Prostate gland (tissue), 2 donors: ENCODE measurements around the gene MVB12B. TPM values are rescaled to one million over a fixed set of nuclear protein-coding genes. Genes with fewer than 3 reads are reported as not detected.

Experiments
- DNase-seq: peaks from one replicate; pipeline ENCODE4 v3.0.0-alpha.2; 2019; ENCODE audit warnings: low spot score
- H3K27ac ChIP-seq, 2 donors: fragments of 200-600 bp; sonication (generic); 2 replicates each; pipeline ENCODE4 v1.5.1; 2017 to 2019
- H3K27me3 ChIP-seq: fragments of 200-600 bp; sonication (generic); replicated peaks from 2 replicates; pipeline ENCODE4 v1.5.1; 2019; ENCODE audit not compliant: insufficient read depth
- H3K36me3 ChIP-seq, 2 donors: fragments of 200-600 bp; sonication (generic); 1 replicate in 1 of 2; 2 replicates in 1 of 2; pipeline versions ENCODE4 v1.5.1 to v1.8.1; 2017 to 2019
- H3K4me1 ChIP-seq: fragments of 200-600 bp; sonication (generic); replicated peaks from 2 replicates; pipeline ENCODE4 v1.5.1; 2019
- H3K4me3 ChIP-seq, 2 donors: fragments of 200-600 bp; sonication (generic); 2 replicates each; pipeline ENCODE4 v1.5.1; 2017 to 2019
- H3K9me3 ChIP-seq: fragments of 200-600 bp; sonication (generic); 2 replicates; pipeline ENCODE4 v1.5.1; 2017
- POLR2A ChIP-seq: fragments of 450-650 bp; IDR thresholded peaks from one replicate; pipeline ENCODE4 v1.6.1; 2016; ENCODE audit warnings: antibody characterized with exemption, mild to moderate bottlenecking
- POLR2AphosphoS5 ChIP-seq: sonication (generic); formaldehyde crosslinking; IDR thresholded peaks from one replicate; pipeline ENCODE4 v1.6.1; 2017; ENCODE audit warnings: antibody characterized with exemption
- WGBS: methylation state at CpG from one replicate; pipeline ENCODE4 v1.1.5; 2018; 5-methylcytosine and 5-hydroxymethylcytosine counted together
- intact Hi-C: fragments of 100-400 bp; cut with DNase I; formaldehyde crosslinking; loops from one replicate; pipeline ENCODE4 v1.14.2; 2022
- total RNA-seq, 2 donors: library from RNA; depleted of rRNA; stranded (reverse); fragments of >200 nt; gene quantifications; one replicate each; pipeline ENCODE4 v1.1.0, GENCODE V29; 2016
- TF ChIP-seq, protein P1 (sequence below), 4 experiments: fragments of 200-600 bp in 2 of 4; fragments of 450-650 bp in 2 of 4; sonication (generic) in 2 of 4; IDR thresholded peaks; 1 replicate in 3 of 4; 2 replicates in 1 of 4; pipeline ENCODE4 v1.5.1; 2016 to 2019; ENCODE audit warnings: antibody characterized with exemption in 4 of 4, mild to moderate bottlenecking in 2 of 4, moderate library complexity in 2 of 4

The MVB12B gene
- total RNA-seq, 2 donors from 2014 or later, result 17.3 to 28.4 TPM

DNA sequence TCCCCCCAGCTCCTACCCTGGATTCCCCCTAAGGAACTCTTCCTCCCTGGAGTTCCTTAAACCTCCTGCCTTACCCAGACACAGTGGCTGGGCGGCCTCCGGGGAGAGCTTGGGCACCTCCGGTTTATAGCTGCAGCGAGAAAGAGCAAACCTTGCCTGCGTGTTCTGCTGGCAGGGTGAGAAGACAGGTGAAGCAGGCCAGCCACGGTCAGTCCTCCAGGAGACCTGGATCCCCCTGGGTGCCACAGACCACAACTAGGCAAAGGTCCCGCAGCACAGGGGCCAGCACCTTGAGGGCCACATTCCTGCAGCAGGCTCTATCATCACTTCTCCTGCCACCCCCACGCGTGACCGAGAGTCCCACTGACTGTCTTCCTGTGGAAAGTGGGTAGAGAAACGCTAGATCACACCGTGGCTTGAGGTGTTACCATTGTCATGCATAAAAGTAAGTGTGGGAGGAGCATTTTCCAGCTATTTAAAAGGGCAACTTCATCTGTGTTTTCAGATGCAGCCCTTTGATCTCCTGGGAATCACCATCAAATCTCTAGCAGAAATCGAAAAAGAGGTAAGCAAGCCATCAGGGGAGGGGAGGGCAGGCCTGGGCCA is 156.9 kb downstream of the MVB12B start:
- Histone ChIP-seq H3K4me3 (no peak overlapping the region), H3K27ac (no peak overlapping the region), H3K4me1 (no peaks in the 10 kb centered on the region), H3K9me3 (no peaks in the 10 kb centered on the region), H3K27me3 (no peaks in the 10 kb centered on the region), H3K36me3 (no peaks in the 10 kb centered on the region)
- TF ChIP-seq POLR2AphosphoS5 (no peak), POLR2A (no peak)
- TF ChIP-seq, protein P1, sequence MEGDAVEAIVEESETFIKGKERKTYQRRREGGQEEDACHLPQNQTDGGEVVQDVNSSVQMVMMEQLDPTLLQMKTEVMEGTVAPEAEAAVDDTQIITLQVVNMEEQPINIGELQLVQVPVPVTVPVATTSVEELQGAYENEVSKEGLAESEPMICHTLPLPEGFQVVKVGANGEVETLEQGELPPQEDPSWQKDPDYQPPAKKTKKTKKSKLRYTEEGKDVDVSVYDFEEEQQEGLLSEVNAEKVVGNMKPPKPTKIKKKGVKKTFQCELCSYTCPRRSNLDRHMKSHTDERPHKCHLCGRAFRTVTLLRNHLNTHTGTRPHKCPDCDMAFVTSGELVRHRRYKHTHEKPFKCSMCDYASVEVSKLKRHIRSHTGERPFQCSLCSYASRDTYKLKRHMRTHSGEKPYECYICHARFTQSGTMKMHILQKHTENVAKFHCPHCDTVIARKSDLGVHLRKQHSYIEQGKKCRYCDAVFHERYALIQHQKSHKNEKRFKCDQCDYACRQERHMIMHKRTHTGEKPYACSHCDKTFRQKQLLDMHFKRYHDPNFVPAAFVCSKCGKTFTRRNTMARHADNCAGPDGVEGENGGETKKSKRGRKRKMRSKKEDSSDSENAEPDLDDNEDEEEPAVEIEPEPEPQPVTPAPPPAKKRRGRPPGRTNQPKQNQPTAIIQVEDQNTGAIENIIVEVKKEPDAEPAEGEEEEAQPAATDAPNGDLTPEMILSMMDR (IDR thresholded peaks at IDR 0.05), result no peak
- WGBS, result 92% methylated on average over 12 of the region's 13 CpGs
- intact Hi-C loops, result no loop called here
- no peak for DNase-seq

DNA sequence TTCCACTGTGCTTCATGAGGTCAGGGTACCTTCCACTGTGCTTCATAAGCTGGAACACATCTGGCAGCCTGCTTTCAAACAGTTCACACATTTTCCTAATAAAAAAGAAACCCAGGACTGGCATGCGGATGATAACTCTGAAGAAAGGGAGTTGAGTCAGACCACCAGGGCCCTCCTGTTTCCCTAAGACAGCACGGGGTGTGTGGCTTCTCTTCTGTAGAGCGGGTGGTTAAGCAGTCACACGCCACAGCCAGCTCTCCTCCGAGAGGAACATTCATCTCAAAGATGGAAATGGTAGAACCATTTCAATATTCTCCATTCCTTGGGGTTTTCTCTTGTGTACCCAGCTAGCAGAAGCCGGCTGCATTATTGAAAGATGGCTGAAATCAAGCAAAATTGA is 159.0 kb downstream of the MVB12B start:
- Histone ChIP-seq H3K4me3 (no peak overlapping the region), H3K36me3 (no peaks in the 10 kb centered on the region), H3K9me3 (no peaks in the 10 kb centered on the region), H3K4me1 (no peaks in the 10 kb centered on the region), H3K27me3 (no peaks in the 10 kb centered on the region), H3K27ac (no peak overlapping the region)
- TF ChIP-seq POLR2AphosphoS5, result no peak
- intact Hi-C loops, result no loop called here
- WGBS, result 96% methylated on average over 6 of the region's 6 CpGs
- DNase-seq, result no peak

DNA sequence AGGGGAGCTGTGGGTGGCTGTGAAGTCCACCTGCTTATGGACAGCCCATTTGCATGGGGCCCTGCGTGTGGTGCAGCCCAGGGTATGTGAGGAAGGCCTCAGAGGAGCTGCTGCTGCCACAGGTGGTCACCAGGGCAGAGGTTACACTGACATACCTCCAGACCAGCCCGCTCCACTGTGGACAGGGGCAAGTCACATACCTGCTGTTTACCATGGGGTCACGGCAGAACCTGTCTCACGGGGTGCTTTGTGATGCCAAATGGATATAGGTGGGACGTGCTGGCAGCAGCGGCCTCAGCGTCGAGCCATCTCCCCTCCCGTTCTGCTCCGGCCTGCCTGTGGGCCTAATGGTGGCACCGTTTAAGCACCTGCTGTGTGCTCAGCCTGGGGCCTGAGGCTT is 159.6 kb downstream of the MVB12B start:
- DNase-seq, result no peak
- WGBS, result 88% methylated on average over 10 of the region's 11 CpGs
- Histone ChIP-seq H3K4me3 (no peak overlapping the region), H3K27me3 (no peaks in the 10 kb centered on the region), H3K27ac (no peak overlapping the region), H3K9me3 (no peaks in the 10 kb centered on the region), H3K4me1 (no peaks in the 10 kb centered on the region), H3K36me3 (no peaks in the 10 kb centered on the region)
- TF ChIP-seq, protein P1 (IDR thresholded peaks at IDR 0.05), result no peak
- TF ChIP-seq POLR2A (no peak), POLR2AphosphoS5 (no peak)
- intact Hi-C loops, result no loop called here

DNA sequence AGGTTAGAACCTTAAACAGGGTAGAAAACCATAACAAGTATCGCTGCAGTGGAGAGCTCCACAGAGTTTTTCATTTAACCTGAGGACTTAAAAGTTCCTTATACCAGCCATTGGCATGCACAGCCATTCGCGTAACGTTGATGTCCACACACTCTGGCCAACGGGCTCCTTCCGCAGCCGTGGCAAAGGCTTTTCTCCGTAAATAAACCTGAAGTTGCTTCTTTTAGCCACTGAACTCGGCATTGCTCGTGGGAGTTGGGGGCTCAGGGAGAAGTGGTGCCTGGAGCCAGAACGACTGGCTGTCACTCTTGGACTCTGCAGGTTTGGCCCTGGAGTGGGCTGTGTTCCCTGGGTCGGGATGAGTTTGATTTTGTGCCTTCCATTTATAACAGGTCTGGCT is 161.2 kb downstream of the MVB12B start:
- H3K4me1 ChIP-seq, result no peaks in the 10 kb centered on the region
- no peaks in the 10 kb centered on the region for H3K27me3 ChIP-seq
- no peak overlapping the region for H3K4me3 ChIP-seq
- H3K27ac ChIP-seq, result no peak overlapping the region
- TF ChIP-seq POLR2A (no peak), POLR2AphosphoS5 (no peak)
- TF ChIP-seq, protein P1 (IDR thresholded peaks at IDR 0.05), result no peak
- WGBS, result 78% methylated on average over 12 of the region's 12 CpGs
- no peak for DNase-seq
- intact Hi-C loops, result no loop called here
- H3K36me3 ChIP-seq, result no peaks in the 10 kb centered on the region
- H3K9me3 ChIP-seq, result no peaks in the 10 kb centered on the region

DNA sequence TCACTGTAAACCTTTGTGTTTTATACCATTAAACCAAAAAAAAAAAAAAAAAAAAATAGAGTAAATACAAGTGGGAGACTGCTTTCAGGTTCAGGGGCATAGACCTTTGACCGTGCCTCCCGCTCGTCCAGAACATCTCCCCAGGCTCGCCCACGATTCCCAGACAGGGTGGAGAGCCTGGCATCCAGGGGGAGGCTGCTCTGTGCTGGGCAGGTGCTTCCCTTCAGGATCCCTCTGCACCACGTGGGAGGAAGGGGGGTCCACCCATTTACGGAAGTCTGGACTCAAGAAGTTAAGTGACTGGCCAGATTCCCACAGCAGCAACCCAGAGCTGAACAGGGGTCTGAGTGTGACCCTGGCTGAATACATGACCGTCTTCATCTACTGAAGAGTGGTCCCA is 161.7 kb downstream of the MVB12B start:
- H3K4me1 ChIP-seq, result no peaks in the 10 kb centered on the region
- no peak overlapping the region for H3K4me3 ChIP-seq
- no peak for DNase-seq
- 78% methylated on average over 8 of the region's 8 CpGs for WGBS
- TF ChIP-seq, protein P1 (IDR thresholded peaks at IDR 0.05), result no peak
- TF ChIP-seq POLR2AphosphoS5 (no peak), POLR2A (no peak)
- H3K9me3 ChIP-seq, result no peaks in the 10 kb centered on the region
- H3K27ac ChIP-seq, result no peak overlapping the region
- no peaks in the 10 kb centered on the region for H3K27me3 ChIP-seq
- H3K36me3 ChIP-seq, result no peaks in the 10 kb centered on the region
- intact Hi-C loops, result no loop called here
